ENCODE measurements around the gene SC5D. TPM values are rescaled to one million over a fixed set of nuclear protein-coding genes. Genes with fewer than 3 reads are reported as not detected.

SC5D gene
- polyA plus RNA-seq, 2 of the 4 experiments (the other 2 are of a cell fraction), result 18.1 to 28.1 TPM

- CTCF ChIA-PET, result no interaction called here
- Histone ChIP-seq H3K4me2 (no peak overlapping the region), H3K27ac (no peak overlapping the region), H3K4me3 (no peak overlapping the region), H3K9me3 (0 out of 3 replicates have a peak, but pooled peaks cover 4% of the 10 kb centered on the region), H3K4me1 (no peaks in the 10 kb centered on the region)
- no peak for TF ChIP-seq NFE2L2 (conservative IDR thresholded peaks at IDR 0.05; ENCODE audit: low read length)
- TF ChIP-seq POLR2A (IDR thresholded peaks at IDR 0.05; ENCODE audit: low read length), result no peak
- no peak for TF ChIP-seq MAX (IDR thresholded peaks at IDR 0.05)
- TF ChIP-seq, protein P1, sequence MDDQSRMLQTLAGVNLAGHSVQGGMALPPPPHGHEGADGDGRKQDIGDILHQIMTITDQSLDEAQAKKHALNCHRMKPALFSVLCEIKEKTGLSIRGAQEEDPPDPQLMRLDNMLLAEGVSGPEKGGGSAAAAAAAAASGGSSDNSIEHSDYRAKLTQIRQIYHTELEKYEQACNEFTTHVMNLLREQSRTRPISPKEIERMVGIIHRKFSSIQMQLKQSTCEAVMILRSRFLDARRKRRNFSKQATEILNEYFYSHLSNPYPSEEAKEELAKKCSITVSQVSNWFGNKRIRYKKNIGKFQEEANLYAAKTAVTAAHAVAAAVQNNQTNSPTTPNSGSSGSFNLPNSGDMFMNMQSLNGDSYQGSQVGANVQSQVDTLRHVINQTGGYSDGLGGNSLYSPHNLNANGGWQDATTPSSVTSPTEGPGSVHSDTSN (IDR thresholded peaks at IDR 0.05), result no peak
- TF ChIP-seq PHF8 (IDR thresholded peaks at IDR 0.05; ENCODE audit: borderline replicate concordance, low read depth), result no peak
- no peak for TF ChIP-seq JUNB (IDR thresholded peaks at IDR 0.05)
- no peak for TF ChIP-seq SREBF2 (IDR thresholded peaks at IDR 0.05)
- TF ChIP-seq FOSL2 (IDR thresholded peaks at IDR 0.05), result no peak
- no peak for TF ChIP-seq FOSL2 (CRISPR knock-in tag; IDR thresholded peaks at IDR 0.05)
- TF ChIP-seq ELK1 (IDR thresholded peaks at IDR 0.05; ENCODE audit: low read depth, low read length), result no peak
- TF ChIP-seq MAFK (IDR thresholded peaks at IDR 0.05; ENCODE audit: partially characterized antibody), result no peak
- POLR2A ChIA-PET, result no interaction called here
- FAIRE-seq (no peak), DNase-seq (ENCODE audit: low read depth in 1 of 2, low spot score in 1 of 2) (no peak), ATAC-seq (no peak)
- WGBS (ENCODE audit: missing lambda C conversion rate), result 32% methylated on average over 3 of the region's 3 CpGs
These were observed 37.3 kb downstream of the SC5D start for GRCh38 chr11:121329781-121330395.

DNA sequence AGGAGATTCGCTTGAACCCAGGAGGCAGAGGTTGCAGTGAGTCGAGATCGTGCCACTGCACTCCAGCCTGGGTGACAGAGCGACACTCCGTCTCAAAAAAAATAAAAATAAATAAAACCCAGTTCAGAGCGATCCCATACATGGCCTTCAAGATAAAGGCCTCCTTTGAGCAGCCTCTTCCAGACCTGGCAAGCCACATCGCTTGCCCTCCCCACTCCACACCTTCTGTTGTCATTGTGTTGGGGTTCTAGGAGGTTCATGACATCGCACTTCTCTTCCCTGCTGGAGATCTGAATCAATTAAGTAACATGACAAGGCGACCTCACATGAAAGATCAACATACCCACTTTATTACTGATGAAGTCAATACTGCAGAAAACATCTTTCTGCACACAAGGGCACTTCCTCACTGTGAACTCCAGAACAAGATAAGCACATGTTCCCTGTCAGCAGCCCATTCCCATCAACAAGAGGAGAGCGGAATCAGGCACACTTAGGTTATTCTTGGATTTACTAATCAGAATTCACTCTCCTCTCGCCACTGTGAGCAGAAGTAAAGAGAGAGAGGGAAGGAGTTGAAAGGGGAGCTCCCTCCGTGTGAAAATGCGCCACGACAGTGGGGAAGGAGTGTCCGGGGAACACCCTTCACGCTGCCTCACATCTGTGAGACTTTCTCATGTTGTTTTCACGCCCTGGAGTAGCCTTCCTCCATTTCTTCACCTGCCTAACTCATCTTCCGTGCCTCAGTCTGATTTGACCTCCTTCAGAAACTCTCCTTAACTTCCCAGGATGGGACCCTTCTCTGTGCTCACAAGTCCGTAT is 38.3 kb downstream of the SC5D start:
- WGBS (ENCODE audit: missing lambda C conversion rate), result 43% methylated on average over 19 of the region's 19 CpGs
- DNase-seq (ENCODE audit: low read depth in 1 of 2, low spot score in 1 of 2) (no peak), FAIRE-seq (no peak), ATAC-seq (no peak)
- TF ChIP-seq HOXB13 (CRISPR knock-in tag; IDR thresholded peaks at IDR 0.05; ENCODE audit: low read depth) (no peak), HES2 (IDR thresholded peaks at IDR 0.05) (no peak), HOXA7 (CRISPR knock-in tag; IDR thresholded peaks at IDR 0.05) (no peak), TFCP2L1 (CRISPR knock-in tag; IDR thresholded peaks at IDR 0.05) (no peak), BCL3 (IDR thresholded peaks at IDR 0.05) (no peak), ESRRA (IDR thresholded peaks at IDR 0.05; ENCODE audit: borderline replicate concordance, low read length) (no peak), MAX (IDR thresholded peaks at IDR 0.05) (no peak), HMGXB4 (CRISPR knock-in tag; IDR thresholded peaks at IDR 0.05; ENCODE audit: borderline replicate concordance) (no peak), HDAC2 (IDR thresholded peaks at IDR 0.05) (no peak), USF2 (IDR thresholded peaks at IDR 0.05) (no peak), SMC3 (IDR thresholded peaks at IDR 0.05) (no peak), JUNB (IDR thresholded peaks at IDR 0.05) (no peak), ELK1 (IDR thresholded peaks at IDR 0.05; ENCODE audit: low read depth, low read length) (no peak), FOSL2 (IDR thresholded peaks at IDR 0.05) (no peak), FOSL2 (CRISPR knock-in tag; IDR thresholded peaks at IDR 0.05) (no peak)
- Histone ChIP-seq H3K9me3 (0 out of 3 replicates have a peak, but pooled peaks cover 4% of the 10 kb centered on the region), H3K4me1 (no peaks in the 10 kb centered on the region), H3K4me2 (no peak overlapping the region), H3K27ac (no peak overlapping the region), H3K4me3 (no peak overlapping the region)
- ChIA-PET POLR2A (no interaction called here), CTCF (interaction anchor here (0.6 to 0.9 kb wide), 3 partner anchors 11 to 261 kb away, joined by 3 read pairs; no protein-coding TSS in a partner anchor)
